Activated CD4-positive, alpha-beta T cell treated with anti-CD3 and anti-CD28 coated beads for 48 hours (primary cell): ENCODE data around the gene TGM1.

Experiments
- DNase-seq: peaks from one replicate; pipeline ENCODE4 v3.0.0-alpha.2; 2020

The TGM1 gene

DNA sequence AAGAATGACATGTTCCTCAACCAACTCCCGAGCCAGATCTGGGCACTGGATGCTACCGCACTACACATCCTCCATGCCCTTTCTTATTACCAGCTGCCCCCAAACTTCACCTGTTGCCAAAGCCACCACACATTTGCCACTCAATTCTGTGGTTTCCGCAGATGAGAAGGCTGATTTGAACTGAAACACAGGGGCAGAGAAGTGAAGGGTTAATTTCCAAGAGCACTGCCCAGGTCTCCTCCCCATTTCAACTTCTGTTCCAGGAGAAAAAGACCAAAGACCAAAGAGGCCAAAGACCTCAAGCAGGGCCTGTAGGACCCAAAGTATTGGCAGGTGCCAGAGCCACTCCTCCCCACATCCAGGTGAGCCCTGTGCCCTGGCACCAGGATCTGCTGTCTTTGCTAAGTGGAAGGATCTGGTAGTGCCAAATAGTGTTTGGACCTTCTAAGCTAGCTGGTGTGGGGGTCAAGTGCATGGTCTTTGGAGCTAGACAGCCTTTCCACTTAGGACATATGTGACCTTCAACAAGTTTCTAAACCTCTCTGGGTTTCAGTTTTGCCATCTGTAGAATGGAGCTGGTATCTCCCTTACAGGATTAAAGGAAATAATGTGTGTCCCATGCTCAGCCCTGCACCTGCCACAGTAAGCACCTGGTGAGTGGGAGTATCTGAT, 28.6 kb upstream of the TGM1 start:
- DNase-seq = no peak

DNA sequence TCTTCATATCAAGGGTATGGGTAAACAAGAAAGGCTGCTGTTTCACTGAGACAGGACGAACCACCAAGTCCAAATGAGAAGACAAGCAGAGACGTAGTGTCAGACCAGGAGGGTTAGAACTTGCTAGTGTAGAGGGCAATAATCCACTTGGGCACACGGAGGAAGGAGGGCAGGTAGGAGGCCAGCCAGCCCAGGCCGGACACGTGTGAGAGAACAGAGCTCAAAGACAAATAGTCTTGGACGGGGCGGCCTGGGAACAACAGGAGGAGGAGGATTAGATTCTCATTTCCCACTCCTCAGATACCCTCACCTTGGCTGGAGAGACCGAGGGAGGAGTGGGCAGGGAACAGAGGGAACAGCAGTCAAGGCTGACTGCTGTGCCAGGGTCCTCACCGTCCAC, 27.8 kb upstream of the TGM1 start:
- no peak for DNase-seq

DNA sequence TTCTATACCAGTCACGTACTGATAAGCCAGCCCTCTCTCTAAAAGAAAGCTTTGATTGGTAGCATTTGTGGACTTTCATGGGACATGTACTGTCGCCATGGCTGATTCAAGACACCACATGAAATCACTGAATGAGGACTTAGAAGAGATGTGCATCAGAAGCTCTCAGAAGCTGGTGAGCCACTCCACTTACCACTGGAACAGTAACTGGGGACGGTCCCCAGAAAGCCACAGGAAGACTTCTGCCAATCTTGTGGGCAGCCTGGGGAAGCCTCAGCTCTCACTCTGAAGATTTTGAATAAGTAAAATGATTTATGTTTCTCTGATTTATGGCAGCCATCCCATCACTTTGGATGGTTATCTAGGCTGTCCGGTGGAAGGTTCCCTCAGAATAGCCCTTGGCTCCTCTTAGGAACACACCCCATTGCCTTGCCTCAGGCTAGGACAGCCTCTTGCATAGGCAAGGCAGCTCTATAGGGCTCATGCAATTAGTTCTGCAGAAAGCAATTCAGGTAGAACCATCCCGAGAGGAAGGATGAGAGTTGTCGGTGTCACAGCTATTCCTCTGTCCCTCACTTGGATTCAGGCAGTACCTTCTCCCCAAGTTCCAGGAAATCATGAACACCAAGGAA, 26.8 kb upstream of the TGM1 start:
- peak; percentile 84 for DNase-seq

DNA sequence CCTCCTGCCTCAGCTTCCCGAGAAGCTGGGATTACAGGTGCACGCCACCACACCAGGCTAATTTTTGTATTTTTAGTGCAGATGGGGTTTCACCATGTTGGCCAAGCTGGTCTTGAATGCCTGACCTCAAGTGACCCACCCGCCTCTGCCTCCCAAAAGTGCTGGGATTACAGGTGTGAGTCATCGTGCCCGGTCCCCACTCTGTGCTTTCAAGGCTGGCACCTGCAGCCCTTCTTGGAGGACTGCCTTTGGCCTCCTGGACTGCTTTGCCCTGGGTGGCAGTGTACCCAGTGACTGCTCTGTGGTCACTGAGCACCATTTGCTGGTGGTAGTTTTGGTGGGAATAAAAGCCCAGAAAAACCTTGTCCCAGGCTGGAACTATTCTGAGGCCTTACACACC, 24.0 kb upstream of the TGM1 start:
- DNase-seq = no peak

DNA sequence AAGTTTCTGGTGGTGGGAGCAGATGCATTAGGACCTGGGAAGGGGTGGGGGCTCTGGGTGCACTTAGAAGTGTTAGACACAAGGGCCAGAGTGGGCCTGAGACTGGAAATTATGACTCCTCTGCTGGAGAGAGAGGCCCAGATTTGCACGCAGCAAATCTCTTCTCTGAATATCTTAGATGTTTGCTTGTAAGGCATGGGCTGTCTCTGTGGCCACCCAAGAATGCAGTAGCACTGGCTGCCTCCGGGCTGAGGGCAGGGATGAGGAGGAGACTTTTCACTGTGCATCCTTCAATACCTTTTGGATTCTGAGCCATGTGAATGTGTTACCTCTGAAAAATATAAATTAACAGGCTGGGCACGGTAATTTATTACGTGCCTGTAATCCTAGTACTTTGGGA, 22.4 kb upstream of the TGM1 start:
- DNase-seq = no peak

DNA sequence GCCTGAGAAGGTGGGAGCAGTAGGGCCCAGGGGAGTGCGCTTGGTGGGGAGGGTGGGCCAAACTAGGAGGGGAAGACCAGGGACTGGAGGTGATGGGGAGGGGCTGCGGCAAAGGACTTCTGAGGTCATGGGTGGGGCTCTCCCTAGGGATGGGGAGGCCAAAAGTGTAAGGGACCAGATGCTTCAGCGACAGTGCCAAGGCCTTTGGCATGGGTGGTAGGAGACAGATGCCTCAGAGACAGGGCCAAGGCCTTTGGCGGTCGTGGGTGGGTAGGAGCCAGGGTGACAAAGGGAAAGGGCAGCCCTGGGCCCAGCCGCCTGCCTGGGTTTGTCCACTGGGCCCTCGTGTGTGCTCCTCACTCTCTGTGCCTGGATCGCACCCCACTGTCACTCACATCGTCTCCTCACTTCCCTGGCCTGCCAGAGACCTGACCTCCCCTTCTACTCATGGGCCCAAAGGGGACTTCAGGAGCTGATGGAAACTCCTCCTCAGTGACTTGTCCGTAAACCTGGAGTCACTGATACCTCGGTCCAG, 21.6 kb upstream of the TGM1 start:
- DNase-seq = no peak

DNA sequence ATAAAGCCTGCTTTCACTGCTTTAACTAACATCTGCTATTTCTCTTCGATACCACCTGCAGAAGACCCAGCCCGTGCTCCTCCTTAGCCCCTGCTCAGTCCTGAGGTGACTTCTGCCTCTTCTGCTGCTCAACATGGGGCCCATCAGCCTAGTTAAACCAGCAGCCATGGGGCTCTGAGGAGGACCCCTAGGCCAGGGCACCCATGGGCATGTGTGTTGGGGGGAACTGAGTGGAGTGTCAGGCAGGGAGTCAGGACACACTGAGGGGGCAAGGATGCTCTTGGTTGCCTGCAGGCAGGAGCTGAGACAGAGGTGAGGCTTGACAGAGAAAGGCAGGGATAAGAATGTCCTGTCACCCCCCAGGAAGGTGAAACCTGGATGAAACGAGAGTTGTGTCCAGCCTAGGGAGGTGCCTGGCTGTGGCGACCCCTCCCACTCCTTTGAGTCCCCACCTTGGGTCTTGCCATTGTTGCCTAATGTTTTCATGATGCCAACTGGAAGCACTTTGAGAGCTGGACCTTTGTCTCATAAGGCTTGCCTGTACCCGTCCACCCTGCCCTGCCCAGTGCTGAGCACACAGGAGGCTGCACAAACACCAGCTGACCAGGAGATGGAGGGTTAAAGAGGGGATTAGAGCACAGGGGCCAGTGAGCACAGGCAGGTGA, 21.0 kb upstream of the TGM1 start:
- DNase-seq = no peak

DNA sequence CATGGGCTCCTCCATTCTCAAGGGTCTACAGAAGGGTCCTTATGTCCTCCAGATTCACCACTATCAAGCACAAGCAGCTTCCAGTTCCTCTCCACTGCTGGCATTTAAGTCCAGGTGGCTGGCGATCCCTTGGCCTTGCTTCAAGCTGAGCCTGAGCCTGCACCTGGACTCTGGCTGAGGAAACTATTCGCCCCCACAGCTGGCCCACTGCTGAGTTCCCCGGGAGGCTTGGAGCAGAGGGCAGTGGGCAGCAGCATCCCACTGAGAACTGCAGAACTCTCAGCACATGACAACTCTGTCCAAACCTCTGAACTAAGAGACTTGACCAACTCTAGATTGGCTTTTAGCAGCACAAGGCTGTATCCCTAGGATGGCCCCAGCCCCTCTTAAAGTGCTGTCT, 19.8 kb upstream of the TGM1 start:
- DNase-seq = no peak

DNA sequence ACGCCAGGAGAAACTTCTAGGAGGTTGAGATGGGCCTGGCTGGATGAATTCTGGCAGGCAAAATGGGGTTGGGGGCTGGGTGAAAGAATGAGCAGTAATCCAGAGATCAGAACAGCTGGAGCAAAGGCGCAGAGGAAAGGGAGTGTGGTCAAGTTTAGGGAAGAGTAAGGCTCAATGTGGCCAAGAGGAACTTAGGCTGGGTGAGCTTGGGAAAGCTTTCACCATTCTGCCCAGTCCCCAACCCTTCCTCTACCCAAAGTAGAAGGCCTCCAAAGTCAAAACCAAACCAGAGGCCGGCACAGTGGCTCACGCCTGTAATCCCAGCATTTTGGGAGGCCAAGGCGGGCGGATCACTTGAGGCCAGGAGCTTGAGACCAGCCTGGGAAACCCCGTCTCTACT, 18.7 kb upstream of the TGM1 start:
- DNase-seq = no peak

DNA sequence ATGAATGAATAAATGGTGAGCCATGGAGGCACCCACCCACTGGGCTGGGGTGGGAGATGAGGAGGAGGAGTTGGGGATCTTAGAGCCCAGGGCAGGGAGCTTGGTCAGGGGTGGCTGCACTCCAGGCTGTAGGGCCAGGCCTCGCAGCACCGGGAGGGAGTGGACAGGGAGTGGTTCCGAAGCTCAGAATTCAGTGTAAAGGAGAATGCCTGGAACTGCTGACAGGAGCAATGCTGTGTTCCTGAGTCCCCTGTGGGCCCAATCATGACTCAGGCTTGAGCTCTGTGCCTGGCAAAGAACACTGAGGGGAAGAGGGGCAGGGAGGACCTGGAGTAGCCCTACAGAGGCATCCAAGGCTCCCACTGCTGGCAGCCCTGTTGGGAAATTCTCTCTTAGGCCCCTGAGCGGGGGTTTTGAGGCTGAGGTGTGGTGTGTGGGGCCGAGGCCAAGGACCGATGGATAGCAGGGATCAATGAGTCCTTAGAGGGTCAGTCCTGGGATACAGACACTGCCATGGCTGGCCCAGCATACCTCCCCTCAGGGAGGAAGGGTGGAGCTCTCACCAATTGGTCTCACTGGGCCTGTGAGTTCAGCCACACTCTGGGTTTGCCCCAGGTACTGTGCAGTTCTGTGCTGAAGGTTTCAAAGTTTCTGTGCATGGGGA, 18.0 kb upstream of the TGM1 start:
- no peak for DNase-seq

DNA sequence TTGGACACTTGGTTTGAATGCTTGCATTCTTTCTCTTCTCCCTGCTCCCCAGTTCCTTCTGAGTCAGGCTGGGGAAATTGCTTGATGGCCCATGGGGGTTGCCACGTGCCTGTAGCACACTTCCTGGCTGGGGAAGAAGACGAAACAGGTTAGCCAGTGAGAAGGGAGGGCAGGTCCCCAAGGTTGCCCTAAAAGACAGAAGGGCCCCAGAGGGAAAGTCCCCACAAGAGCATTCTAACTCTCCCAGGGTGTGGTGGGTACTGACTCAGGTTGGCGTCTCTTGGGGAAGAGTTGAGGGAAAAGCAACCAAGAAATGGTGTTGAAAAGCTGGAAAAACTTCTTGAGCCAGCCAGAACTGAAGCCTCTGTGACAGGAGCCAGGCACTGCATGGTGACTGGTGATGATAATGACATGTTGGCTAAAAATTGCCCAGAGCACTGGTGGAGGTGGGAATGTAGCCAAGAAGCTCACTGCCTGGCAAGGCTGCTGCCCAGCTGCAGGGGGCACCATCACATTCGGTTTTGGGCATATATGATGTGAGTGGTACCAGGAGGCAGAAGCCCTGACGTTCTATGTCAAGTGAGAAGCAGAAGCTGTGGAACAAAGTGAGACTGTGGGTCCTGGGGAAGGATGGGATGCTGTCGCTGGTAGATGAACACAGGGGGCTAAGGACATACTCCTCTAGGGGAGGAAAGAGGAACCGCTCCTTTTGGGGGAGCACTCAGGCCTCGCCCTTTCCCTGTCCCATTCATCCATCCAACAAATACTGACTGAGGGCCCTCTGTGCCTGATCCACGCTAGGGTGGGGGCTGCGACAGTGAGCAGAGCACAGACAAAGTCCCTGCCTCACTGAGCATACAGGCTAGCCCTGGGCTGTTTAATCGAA, 16.6 kb upstream of the TGM1 start:
- DNase-seq = peak; percentile 66

DNA sequence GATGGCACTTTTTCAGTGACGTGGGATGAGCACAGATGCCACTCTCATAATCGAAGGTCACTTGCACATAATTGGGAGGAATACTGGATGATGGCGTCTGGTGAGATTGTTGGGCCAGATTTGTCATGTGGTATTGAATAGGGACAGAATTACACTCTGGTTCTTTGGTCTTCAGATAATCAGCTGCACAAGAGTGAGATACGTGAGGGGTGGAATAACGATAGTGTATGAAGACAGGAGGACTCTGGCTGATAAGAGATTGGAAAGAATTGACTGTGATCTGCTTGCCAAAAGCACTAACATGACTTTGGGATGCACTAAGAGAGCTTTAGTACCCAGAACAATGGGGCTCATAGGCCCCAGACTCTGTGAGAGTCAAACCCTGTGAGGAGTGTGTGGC, 15.4 kb upstream of the TGM1 start:
- no peak for DNase-seq

DNA sequence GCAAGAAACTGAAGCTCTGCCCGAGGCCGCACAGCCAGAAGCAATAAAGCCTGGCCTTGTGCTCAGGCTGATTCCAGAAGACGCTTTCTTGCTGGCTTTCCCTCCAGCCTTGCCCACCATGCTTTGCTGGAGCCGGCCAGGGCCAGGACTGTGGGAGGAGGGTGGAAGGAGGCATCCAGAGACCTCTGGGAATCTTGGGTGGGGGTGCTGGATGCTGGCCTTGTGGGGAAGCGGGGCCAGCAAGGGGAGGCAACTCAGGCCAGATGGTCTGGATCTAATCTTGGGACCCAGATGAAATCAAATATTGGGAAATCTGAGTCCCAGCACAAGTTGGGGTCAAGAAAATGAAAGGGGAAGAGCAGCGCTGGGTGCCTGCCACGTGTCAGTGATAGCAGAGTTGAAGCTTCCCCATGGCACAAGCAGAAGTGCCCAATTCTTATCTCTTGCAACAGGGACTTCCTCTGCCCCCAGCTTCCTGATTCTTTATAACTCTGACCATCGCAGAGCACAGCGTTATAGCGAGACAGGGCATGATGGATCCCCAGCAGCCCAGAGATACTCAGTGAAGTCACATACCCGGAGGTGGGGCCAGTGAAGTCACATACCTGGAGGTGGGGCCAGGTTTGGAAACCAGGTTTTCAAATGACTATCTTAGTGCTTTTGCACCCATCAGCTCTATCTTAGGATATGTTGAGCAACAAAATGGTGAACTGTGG, 14.8 kb upstream of the TGM1 start:
- DNase-seq = peak; percentile 60

DNA sequence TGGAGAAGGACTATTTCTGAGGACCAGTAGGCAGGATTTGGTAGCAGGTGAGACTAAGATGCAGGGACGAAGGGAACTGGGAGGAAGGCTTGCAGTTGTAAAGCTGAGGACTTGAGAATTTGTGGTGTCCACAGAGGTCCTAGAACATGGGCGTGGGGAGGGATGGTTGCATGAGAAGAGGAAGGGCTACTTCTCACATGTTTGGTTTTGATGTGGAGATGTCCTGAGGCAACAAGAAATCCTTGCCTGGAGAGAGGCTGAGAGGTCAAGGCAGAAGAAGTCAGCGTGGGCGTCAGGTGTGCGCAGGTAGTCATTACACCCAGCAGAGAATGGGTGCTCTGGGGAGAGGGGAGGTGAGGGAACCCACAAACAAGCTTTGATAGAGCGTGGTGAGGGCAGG, 14.1 kb upstream of the TGM1 start:
- DNase-seq = no peak

DNA sequence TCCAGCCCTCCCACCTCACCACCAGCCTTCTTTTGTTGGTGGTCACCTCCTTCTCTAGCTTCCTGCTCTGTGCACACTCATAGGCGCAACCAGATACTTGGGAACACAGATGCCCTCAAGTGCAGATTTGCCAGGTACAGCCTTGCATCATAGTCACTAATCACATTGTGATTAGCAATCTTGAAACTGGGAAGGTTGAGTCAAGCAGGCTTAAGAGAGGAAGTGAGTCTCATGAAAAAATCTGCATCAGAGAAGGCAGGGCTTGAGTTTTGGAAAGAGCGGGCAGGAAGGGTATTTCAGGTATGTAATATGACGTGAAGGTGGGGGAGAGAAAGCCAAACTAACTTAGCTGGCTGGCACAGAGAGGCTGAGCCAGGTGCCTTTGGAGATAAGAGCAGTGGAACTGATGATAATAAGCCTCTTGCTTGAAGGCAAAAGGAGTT, 11.1 kb upstream of the TGM1 start:
- peak; percentile 66 for DNase-seq

DNA sequence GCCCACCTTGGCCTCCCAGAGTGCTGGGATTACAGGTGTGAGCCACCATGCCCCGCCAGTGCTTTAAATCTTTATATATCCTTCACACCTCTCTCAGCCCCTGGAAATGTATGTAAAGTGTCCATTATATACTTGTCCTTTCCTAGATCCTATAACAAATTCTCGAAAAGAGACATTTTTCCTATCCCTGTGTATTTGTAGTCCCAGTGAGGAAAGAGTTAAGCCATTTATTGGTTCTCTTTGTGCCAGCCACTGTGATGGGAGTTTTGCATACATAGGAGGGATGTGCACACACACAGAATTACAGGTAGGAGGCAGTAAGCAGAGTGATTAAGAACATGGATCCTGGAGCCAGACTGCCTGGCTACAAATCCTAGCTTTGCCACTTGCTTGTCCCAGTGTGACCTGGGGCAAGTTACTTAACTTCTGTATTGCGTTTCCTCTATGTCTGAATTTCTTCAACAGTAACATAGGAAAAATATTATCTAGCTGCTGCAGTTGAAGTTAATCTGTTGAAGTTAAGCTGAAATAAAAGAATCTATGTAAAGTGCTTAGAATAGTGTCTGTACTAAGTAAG, 10.5 kb upstream of the TGM1 start:
- no peak for DNase-seq

DNA sequence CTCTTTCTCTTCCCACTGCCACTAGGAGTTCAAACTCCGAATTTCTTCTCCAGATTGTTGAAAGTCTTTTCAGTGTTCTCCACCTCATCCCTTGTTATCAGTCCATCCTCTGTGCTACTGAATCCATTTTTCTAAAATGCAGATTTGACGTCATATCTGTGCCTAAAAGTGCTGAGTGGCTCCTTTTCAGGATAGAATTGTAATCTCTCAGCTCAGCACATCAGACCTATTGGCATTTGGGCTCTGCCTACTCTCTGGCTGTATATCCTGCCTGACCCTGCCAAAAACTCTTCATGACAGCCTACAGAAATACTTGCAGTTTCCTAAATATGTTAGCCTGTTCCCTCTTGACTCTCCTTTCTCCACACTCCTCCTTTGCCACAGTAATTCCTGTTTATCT, 9.5 kb upstream of the TGM1 start:
- no peak for DNase-seq

DNA sequence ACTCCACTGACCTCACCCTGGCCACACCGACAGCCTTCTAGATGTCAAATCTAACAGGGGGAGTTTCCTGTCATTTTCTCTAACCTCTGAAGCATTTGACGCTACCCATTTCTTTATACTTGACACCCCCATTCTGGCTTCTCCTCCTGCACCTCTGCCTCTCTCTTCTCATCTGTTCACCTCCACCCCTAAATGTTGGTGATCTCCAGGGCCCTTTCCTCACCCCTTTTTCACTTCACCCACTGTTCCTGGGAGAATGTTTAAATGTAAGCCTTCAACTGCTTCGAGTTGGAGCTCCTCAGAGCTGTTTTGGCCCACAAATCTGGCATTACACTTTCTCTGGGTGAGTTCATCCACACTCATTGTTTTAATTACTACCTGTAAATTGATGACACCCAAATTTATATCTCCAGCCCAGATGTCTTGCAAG, 8.9 kb upstream of the TGM1 start:
- no peak for DNase-seq

DNA sequence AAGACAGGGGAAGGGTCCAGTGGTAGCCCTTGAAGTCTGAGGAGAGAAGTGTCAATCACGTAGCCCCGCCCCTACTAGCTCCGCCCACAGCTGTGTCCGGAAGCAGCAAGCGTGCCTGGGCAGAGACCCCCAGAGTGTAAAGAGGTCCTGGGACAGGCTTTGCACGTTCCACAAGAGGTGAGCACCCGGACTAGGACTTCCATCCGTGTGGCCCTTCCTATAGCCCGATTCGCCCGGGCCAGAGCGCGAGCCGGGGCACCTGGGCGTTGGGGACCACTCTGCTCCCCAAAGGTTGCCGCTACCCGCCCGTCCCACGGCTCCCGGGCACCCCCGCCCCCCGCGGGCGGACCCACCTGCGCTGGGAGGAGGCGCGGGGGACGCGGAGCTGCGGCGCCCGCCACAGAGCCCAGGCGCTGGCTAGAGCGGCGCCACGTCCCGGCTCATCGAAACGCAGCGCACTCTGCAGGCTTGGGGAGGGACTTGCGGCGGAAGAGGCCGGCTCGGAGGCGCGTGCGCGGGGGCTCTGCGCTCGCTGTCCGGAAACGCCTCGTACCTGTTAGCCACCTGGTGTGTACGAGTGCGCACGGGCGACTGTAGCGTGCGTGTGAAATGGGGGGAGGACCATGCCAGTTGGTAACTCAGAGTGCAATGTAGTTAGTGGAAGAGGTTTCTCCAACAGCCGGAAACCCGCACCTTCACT, 8.3 kb upstream of the TGM1 start, which contains the start of gene RABGGTA:
Gene RABGGTA, minus strand, starts transcription at position 464 of the 700 bp plus-strand sequence. CDS start 482 bp downstream, outside the sequence.
- peak; percentile 91 for DNase-seq

DNA sequence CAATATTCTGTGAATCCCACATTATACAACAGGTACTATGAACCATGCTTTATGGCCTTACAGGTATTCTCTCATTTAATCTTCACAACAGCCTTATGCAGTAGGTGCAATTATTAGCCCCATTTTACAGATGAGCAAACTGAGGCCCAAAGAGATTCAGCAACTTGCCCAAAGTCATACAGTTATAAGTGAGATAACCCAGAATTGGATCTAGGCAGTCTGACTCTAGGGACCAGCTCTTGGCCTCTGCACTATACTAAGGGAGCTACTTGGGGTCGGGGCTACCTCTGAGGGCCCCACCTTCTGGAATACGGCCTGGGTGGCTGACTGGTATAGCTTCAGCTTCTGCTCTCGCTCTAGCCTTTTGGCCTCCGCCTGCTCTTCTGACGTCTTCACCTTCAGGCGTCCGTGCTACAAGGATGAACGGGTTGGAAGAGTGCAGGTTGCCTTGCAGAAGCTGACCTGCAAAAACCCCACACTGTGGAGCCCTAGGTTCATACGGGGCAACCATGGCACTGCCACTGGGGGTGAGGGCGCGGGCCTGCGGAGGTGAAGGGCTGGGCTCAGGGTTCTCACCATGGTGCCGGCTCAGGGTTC, 7.7 kb upstream of the TGM1 start:
- no peak for DNase-seq
